Activated gamma-delta T cell treated with Interleukin-2 at 50 U/mL for 16 hours (primary cell): ENCODE results near the gene FAM200A.

Experiments
- DNase-seq: peaks from one replicate; pipeline ENCODE4 v3.0.0-alpha.2; 2020

Gene FAM200A

GRCh38 chr7:99499721-99500636, 51.9 kb downstream of the FAM200A start, which contains the start of gene ZNF394:
TSS of gene ZNF394 (minus strand) at chr7:99500281. CDS start at chr7:99500093, 188 bp downstream.
- DNase-seq, result peak; percentile 88

GRCh38 chr7:99499371-99499720, 52.6 kb downstream of the FAM200A start:
- DNase-seq, result no peak

GRCh38 chr7:99498546-99498944, 53.4 kb downstream of the FAM200A start:
- no peak for DNase-seq

GRCh38 chr7:99497766-99498545, 54.0 kb downstream of the FAM200A start:
- DNase-seq, result no peak
